Epithelial cell of prostate (primary cell): ENCODE measurements around the gene DDX21.
"Not testable (repeated sequence)": the region's sequence is repeated elsewhere in the genome, so short reads cannot be mapped to it uniquely, and the experiment has no call there.

Source experiments
- DNase-seq: peaks from one replicate; pipeline ENCODE4 v3.0.0-alpha.2; 2011; ENCODE audit warnings: low read depth, low spot score
- H3K27ac ChIP-seq: fragments of 450-650 bp; 2 replicates; pipeline ENCODE4 v1.5.1; 2017; ENCODE audit warnings: mild to moderate bottlenecking

DDX21 gene

GRCh38 chr10:68982389-68982788 is 26.4 kb downstream of the DDX21 start:
- H3K27ac ChIP-seq: no peak overlapping the region
- DNase-seq: no peak

GRCh38 chr10:68987611-68988010 is 31.6 kb downstream of the DDX21 start:
- H3K27ac ChIP-seq: peak overlapping the region; percentile 2
- no peak for DNase-seq

- peak; percentile 95 for DNase-seq
- H3K27ac ChIP-seq: peak within 1 kb of the TSS; percentile 69
Observed at GRCh38 chr10:68988530-68989316, 32.8 kb downstream of the DDX21 start, which contains the start of gene KIFBP. Gene KIFBP (plus strand): TSS chr10:68988803. CDS start chr10:68988833, 30 bp downstream.

- DNase-seq: no peak
- peak overlapping the region; percentile 69 for H3K27ac ChIP-seq
Observed at GRCh38 chr10:68989317-68989990, 33.5 kb downstream of the DDX21 start.

- H3K27ac ChIP-seq: peak overlapping the region; percentile 39
- DNase-seq: peak; percentile 31
Observed at GRCh38 chr10:68992636-68993440, 36.9 kb downstream of the DDX21 start.

- H3K27ac ChIP-seq: peak overlapping the region; percentile 8
- DNase-seq: no peak
Observed at GRCh38 chr10:68997211-68997610, 41.2 kb downstream of the DDX21 start.

GRCh38 chr10:69004821-69005220 is 48.9 kb downstream of the DDX21 start:
- DNase-seq: no peak
- no peak overlapping the region for H3K27ac ChIP-seq

- DNase-seq: no peak
- no peak overlapping the region for H3K27ac ChIP-seq
Observed at GRCh38 chr10:69005704-69006485, 49.9 kb downstream of the DDX21 start.

- DNase-seq: no peak
- H3K27ac ChIP-seq: no peak overlapping the region
Observed at GRCh38 chr10:69007260-69007659, 51.3 kb downstream of the DDX21 start.

GRCh38 chr10:69009360-69009759 is 53.4 kb downstream of the DDX21 start:
- no peak overlapping the region for H3K27ac ChIP-seq
- no peak for DNase-seq

- no peak overlapping the region for H3K27ac ChIP-seq
- DNase-seq: no peak
Observed at GRCh38 chr10:69010151-69010640, 54.2 kb downstream of the DDX21 start.

GRCh38 chr10:69012778-69013177 is 56.8 kb downstream of the DDX21 start:
- DNase-seq: not testable (repeated sequence)
- H3K27ac ChIP-seq: peak overlapping the region; percentile 70

GRCh38 chr10:69014171-69014570 is 58.2 kb downstream of the DDX21 start:
- H3K27ac ChIP-seq: peak overlapping the region; percentile 70
- no peak for DNase-seq

- H3K27ac ChIP-seq: no peak overlapping the region
- no peak for DNase-seq
Observed at GRCh38 chr10:69018613-69019012, 62.6 kb downstream of the DDX21 start.

GRCh38 chr10:69022611-69023010 is 66.6 kb downstream of the DDX21 start:
- no peak for DNase-seq
- H3K27ac ChIP-seq: no peak overlapping the region

- no peak overlapping the region for H3K27ac ChIP-seq
- DNase-seq: no peak
Observed at GRCh38 chr10:69025370-69025896, 69.5 kb downstream of the DDX21 start.

GRCh38 chr10:69033256-69033655 is 77.3 kb downstream of the DDX21 start:
- no peak overlapping the region for H3K27ac ChIP-seq
- DNase-seq: no peak
